Uterus (tissue), 4 donors: ENCODE data around the gene LAMC3. TPM values are rescaled to one million over a fixed set of nuclear protein-coding genes. Genes with fewer than 3 reads are reported as not detected.

ENCODE experiments used
- DNase-seq, 2 donors: peaks; one replicate each; pipeline ENCODE4 v3.0.0-alpha.2; 2019 to 2020
- H3K27ac ChIP-seq, 2 donors: fragments of 200-600 bp; sonication (generic); 1 replicate in 1 of 2; 2 replicates in 1 of 2; pipeline ENCODE4 v1.5.1; 2016 to 2018
- H3K27me3 ChIP-seq, 2 donors: fragments of 200-600 bp; sonication (generic); one replicate each; pipeline ENCODE4 v1.5.1; 2018 to 2019; ENCODE audit warnings: control low read depth in 1 of 2
- H3K36me3 ChIP-seq, 2 donors: fragments of 200-600 bp; sonication (generic); one replicate each; pipeline ENCODE4 v1.5.1; 2019; ENCODE audit warnings: control low read depth in 1 of 2
- H3K4me1 ChIP-seq, 2 donors: fragments of 200-600 bp; sonication (generic); one replicate each; pipeline ENCODE4 v1.5.1; 2018 to 2019; ENCODE audit warnings: control low read depth in 1 of 2
- H3K4me3 ChIP-seq, 2 donors: fragments of 200-600 bp; sonication (generic); 1 replicate in 1 of 2; 2 replicates in 1 of 2; pipeline ENCODE4 v1.5.1; 2018 to 2019; ENCODE audit warnings: mild to moderate bottlenecking in 1 of 2
- H3K9me3 ChIP-seq, 2 donors: fragments of 200-600 bp; sonication (generic); one replicate each; pipeline ENCODE4 v1.5.1; 2019; ENCODE audit warnings: control low read depth in 1 of 2
- POLR2A ChIP-seq, 2 donors: fragments of 450-650 bp; IDR thresholded peaks; one replicate each; pipeline ENCODE4 v1.6.1; 2016; ENCODE audit warnings: antibody characterized with exemption in 2 of 2, mild to moderate bottlenecking in 1 of 2, moderate library complexity in 1 of 2
- intact Hi-C: fragments of 100-400 bp; cut with DNase I; formaldehyde crosslinking; loops from one replicate; pipeline ENCODE4 v1.15.1; 2023; ENCODE audit warnings: low total_unique reads
- small RNA-seq: library from RNA; depleted of rRNA; stranded (forward); fragments of <200 nt; gene quantifications from one replicate; pipeline ENCODE3, GENCODE V24; 2016
- total RNA-seq, 4 donors: library from RNA; depleted of rRNA in 3 of 4; stranded (reverse); fragments of >200 nt in 3 of 4; gene quantifications; one replicate each; pipeline versions ENCODE4 v1.1.0 to v1.2.4, GENCODE V29; 2014 to 2023
- TF ChIP-seq, protein P1 (sequence below), 4 experiments: fragments of 200-600 bp in 2 of 4; fragments of 450-650 bp in 2 of 4; sonication (generic) in 2 of 4; IDR thresholded peaks; one replicate each; pipeline ENCODE4 v1.5.1; 2016 to 2019; ENCODE audit warnings: antibody characterized with exemption in 4 of 4, mild to moderate bottlenecking in 2 of 4, moderate library complexity in 1 of 4
- donor health status: DM: yes; HTN: yes; CAD: no.

LAMC3 gene
- total RNA-seq, 4 donors from 2014 or later: 2.6 to 58.5 (median 3.6) TPM

DNA sequence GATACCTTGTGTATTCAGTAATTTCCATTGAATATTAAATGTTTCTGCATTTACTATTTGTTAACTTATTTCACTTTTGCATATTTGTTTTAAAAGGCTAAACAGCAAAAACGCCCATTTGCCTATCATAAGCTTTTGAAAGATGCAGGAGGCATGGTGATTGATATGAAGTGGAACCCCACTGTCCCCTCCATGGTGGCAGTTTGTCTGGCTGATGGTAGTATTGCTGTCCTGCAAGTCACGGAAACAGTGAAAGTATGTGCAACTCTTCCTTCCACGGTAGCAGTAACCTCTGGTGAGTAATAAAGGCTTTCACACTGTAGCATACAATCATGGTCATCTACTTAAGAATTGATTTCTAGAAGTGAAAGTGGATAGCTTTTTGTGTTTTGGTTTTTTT is 120.2 kb downstream of the LAMC3 start:
- no peaks in the 10 kb centered on the region for H3K27me3 ChIP-seq
- no peaks in the 10 kb centered on the region for H3K36me3 ChIP-seq
- no peaks in the 10 kb centered on the region for H3K4me1 ChIP-seq
- no peak overlapping the region for H3K4me3 ChIP-seq
- no peaks in the 10 kb centered on the region for H3K9me3 ChIP-seq
- TF ChIP-seq, protein P1, sequence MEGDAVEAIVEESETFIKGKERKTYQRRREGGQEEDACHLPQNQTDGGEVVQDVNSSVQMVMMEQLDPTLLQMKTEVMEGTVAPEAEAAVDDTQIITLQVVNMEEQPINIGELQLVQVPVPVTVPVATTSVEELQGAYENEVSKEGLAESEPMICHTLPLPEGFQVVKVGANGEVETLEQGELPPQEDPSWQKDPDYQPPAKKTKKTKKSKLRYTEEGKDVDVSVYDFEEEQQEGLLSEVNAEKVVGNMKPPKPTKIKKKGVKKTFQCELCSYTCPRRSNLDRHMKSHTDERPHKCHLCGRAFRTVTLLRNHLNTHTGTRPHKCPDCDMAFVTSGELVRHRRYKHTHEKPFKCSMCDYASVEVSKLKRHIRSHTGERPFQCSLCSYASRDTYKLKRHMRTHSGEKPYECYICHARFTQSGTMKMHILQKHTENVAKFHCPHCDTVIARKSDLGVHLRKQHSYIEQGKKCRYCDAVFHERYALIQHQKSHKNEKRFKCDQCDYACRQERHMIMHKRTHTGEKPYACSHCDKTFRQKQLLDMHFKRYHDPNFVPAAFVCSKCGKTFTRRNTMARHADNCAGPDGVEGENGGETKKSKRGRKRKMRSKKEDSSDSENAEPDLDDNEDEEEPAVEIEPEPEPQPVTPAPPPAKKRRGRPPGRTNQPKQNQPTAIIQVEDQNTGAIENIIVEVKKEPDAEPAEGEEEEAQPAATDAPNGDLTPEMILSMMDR (IDR thresholded peaks at IDR 0.05): no peak
- no peak for TF ChIP-seq POLR2A (IDR thresholded peaks at IDR 0.05)
- intact Hi-C loops: no loop called here
- no peak for DNase-seq
- H3K27ac ChIP-seq: no peak overlapping the region

DNA sequence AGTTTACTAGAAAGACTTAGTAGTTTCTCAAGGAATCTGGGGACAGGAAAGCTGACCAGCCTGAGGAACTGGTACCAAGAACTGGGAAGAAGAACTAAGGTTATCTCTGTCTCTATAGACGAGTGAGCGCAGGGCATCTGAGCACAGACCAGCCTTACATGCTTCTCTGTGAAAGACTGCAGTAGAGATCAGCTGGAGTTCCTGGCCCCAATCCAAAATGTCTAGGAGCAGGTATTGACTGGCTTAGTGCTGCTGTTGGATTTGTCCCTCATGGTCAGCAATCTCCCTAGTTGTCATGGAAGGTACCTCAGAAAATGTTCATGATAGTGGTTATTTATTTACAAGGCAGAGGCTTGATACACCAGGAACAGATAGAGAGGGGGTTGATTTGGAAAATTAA is 129.7 kb downstream of the LAMC3 start:
- no peaks in the 10 kb centered on the region for H3K36me3 ChIP-seq
- intact Hi-C loops: no loop called here
- TF ChIP-seq, protein P1 (IDR thresholded peaks at IDR 0.05): no peak
- TF ChIP-seq POLR2A (IDR thresholded peaks at IDR 0.05): no peak

DNA sequence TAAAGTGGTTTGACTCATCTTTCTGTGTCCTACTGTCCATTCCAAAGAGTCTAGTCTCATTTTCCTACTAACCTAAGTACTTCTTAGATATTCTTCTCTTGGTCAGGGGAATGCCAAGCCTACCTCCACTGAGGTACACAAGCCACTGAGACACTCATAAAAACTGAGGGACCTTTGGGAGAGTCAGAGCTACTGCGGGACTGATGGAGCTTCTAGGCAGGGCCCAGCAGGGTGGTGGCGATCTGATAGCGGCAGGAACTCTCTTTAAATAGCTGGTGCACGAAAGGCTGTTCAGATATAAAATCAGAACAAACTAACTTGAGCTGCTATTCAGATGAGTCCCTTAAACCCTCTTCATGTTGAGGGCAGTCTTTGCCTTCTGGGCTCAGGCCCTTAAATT is 131.1 kb downstream of the LAMC3 start:
- Histone ChIP-seq H3K9me3 (no peaks in the 10 kb centered on the region), H3K27ac (no peak overlapping the region), H3K4me1 (no peaks in the 10 kb centered on the region), H3K27me3 (no peaks in the 10 kb centered on the region), H3K36me3 (no peaks in the 10 kb centered on the region), H3K4me3 (no peak overlapping the region)
- no peak for TF ChIP-seq POLR2A (IDR thresholded peaks at IDR 0.05)
- TF ChIP-seq, protein P1 (IDR thresholded peaks at IDR 0.05): no peak
- DNase-seq: no peak
- intact Hi-C loops: no loop called here

More for the DNA sequence above, 129.7 kb downstream of the LAMC3 start:
- no peaks in the 10 kb centered on the region for H3K4me1 ChIP-seq
- H3K9me3 ChIP-seq: no peaks in the 10 kb centered on the region
- no peaks in the 10 kb centered on the region for H3K27me3 ChIP-seq
- H3K27ac ChIP-seq: no peak overlapping the region
- H3K4me3 ChIP-seq: no peak overlapping the region
- no peak for DNase-seq

DNA sequence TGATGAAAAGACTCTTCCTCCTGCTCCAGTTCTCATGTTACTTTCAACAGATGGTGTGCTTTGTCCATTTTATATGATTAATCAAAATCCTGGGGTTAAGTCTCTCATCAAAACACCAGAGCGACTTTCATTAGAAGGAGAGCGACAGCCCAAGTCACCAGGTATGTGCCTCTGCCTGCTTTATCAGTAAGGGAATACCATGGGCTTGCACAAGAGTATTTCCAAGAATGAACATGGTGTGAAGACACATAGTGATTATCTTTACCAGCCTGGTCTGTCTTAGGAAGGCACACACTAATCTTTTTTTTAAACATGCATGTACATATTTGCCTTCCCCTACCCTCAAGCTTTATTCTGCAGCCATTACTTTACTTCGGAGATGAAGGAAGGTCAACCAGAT is 131.6 kb downstream of the LAMC3 start:
- no peaks in the 10 kb centered on the region for H3K9me3 ChIP-seq
- TF ChIP-seq POLR2A (IDR thresholded peaks at IDR 0.05): no peak
- TF ChIP-seq, protein P1 (IDR thresholded peaks at IDR 0.05): no peak
- no peaks in the 10 kb centered on the region for H3K27me3 ChIP-seq
- H3K4me1 ChIP-seq: no peaks in the 10 kb centered on the region
- intact Hi-C loops: no loop called here
- no peak overlapping the region for H3K27ac ChIP-seq
- no peak for DNase-seq
- H3K4me3 ChIP-seq: no peak overlapping the region
- no peaks in the 10 kb centered on the region for H3K36me3 ChIP-seq

DNA sequence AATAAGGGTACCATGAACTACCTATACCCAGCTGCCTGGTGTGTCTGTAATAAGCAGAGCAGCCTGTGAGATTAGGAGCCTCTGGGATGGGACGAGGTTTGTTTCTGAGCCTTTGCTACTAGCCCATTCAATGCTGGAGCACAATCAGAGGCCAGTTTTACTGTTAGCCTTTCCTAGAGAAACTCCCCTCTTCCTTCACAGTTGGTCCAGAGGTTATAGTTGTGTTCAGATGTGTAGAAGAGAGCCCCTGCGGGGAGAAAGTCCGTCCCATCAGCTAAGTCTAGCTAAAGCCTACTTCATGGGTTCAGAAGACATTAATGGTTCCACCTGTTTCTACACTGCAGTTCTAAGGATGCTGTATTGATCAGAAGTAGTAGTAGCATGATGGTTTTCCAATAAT is 133.2 kb downstream of the LAMC3 start:
- Histone ChIP-seq H3K36me3 (no peaks in the 10 kb centered on the region), H3K27me3 (no peaks in the 10 kb centered on the region)
- no peak for TF ChIP-seq POLR2A (IDR thresholded peaks at IDR 0.05)
- TF ChIP-seq, protein P1 (IDR thresholded peaks at IDR 0.05): no peak

More for the DNA sequence above, 133.2 kb downstream of the LAMC3 start:
- no peak for DNase-seq
- no peak overlapping the region for H3K4me3 ChIP-seq
- intact Hi-C loops: no loop called here
- no peaks in the 10 kb centered on the region for H3K9me3 ChIP-seq
- H3K27ac ChIP-seq: no peak overlapping the region
- H3K4me1 ChIP-seq: no peaks in the 10 kb centered on the region

Small RNA genes lying within 50 kb of the gene (small RNA-seq; reads per million reads assigned to genes)
- gene RF00322: not detected
- not detected for gene RNU6-881P

Other genes starting within 250 kb of the LAMC3 start
- 100 to 1,000 TPM in 1 of 4 donors, 10 to 100 TPM in 3; 22.5 to 117 (median 57.8) TPM for gene ABL1, start 173.9 kb upstream of the LAMC3 start, total RNA-seq
- not detected for gene QRFP, start 112.4 kb upstream of the LAMC3 start, total RNA-seq
- under 1 TPM in 1 of 4 donors, not detected in 3; 0.29 TPM for gene FIBCD1, start 69.9 kb upstream of the LAMC3 start, total RNA-seq
- gene AIF1L, start 87.4 kb downstream of the LAMC3 start, total RNA-seq: 10 to 100 TPM in 3 of 4 donors, 1 to 10 TPM in 1; 4.9 to 27.3 (median 16.8) TPM
- gene NUP214, start 116.4 kb downstream of the LAMC3 start, total RNA-seq: 10 to 100 TPM; 13.2 to 75.8 (median 49.0) TPM